Activated naive CD4-positive, alpha-beta T cell treated with anti-CD3 and anti-CD28 coated beads for 36 hours (primary cell): ENCODE results near the gene UGT1A6. TPM values are rescaled to one million over a fixed set of nuclear protein-coding genes. Genes with fewer than 3 reads are reported as not detected.
"Not testable (repeated sequence)": the region's sequence is repeated elsewhere in the genome, so short reads cannot be mapped to it uniquely, and the experiment has no call there.

Experiments used
- CTCF ChIA-PET: fragments of 350-600 bp; sonication (Branson Sonifier 250); formaldehyde crosslinking; loops from one replicate; lab custom pipeline; 2021; ENCODE audit warnings: antibody characterized with exemption; lab: Charles Lee
- DNase-seq: peaks from one replicate; pipeline ENCODE4 v3.0.0-alpha.2; 2020
- H3K27ac Mint-ChIP-seq: one replicate; pipeline ENCODE4 v1.8.0; 2021; ENCODE audit warnings: mild to moderate bottlenecking, mixed read lengths
- H3K27me3 Mint-ChIP-seq: one replicate; pipeline ENCODE4 v1.8.0; 2021; ENCODE audit warnings: low read depth, mixed read lengths
- H3K36me3 Mint-ChIP-seq: one replicate; pipeline ENCODE4 v1.8.0; 2021; ENCODE audit warnings: low read depth, mixed read lengths
- H3K4me1 Mint-ChIP-seq: one replicate; pipeline ENCODE4 v1.8.0; 2021; ENCODE audit warnings: low read depth, mixed read lengths
- H3K4me3 Mint-ChIP-seq: one replicate; pipeline ENCODE4 v1.8.0; 2021; ENCODE audit warnings: mild to moderate bottlenecking, moderate library complexity, mixed read lengths
- H3K9me3 Mint-ChIP-seq: one replicate; pipeline ENCODE4 v1.8.0; 2021; ENCODE audit warnings: mixed read lengths
- intact Hi-C: fragments of 100-400 bp; cut with micrococcal nuclease; formaldehyde crosslinking; loops from one replicate; pipeline ENCODE4 v1.15.1; 2023
- total RNA-seq, 2 experiments: library from RNA; stranded (reverse); gene quantifications; one replicate each; pipeline ENCODE4 v1.2.3, GENCODE V29; 2021

UGT1A6 gene
- total RNA-seq, 2 experiments from 2014 or later: not detected

- DNase-seq: no peak
- Mint-ChIP-seq H3K4me3 (no peak overlapping the region), H3K27ac (no peak overlapping the region), H3K9me3 (no peaks in the 10 kb centered on the region), H3K36me3 (no peaks in the 10 kb centered on the region), H3K4me1 (no peaks in the 10 kb centered on the region), H3K27me3 (peaks cover 10% of the 10 kb centered on the region)
- intact Hi-C loops: no loop called here
- CTCF ChIA-PET: no interaction called here
Observed at GRCh38 chr2:233708942-233709341, 16.3 kb downstream of the UGT1A6 start.

GRCh38 chr2:233711312-233712008 is 18.8 kb downstream of the UGT1A6 start:
- Mint-ChIP-seq H3K9me3 (no peaks in the 10 kb centered on the region), H3K36me3 (no peaks in the 10 kb centered on the region), H3K4me3 (no peak overlapping the region), H3K27ac (no peak overlapping the region), H3K4me1 (no peaks in the 10 kb centered on the region), H3K27me3 (peaks cover 11% of the 10 kb centered on the region)
- CTCF ChIA-PET: interaction anchor here (0.8 to 1.4 kb wide), 11 partner anchors 9 to 807 kb away, joined by 3 to 6 read pairs (median 3); no protein-coding TSS in a partner anchor
- DNase-seq: peak; percentile 82
- intact Hi-C loops: loop anchor here (1.0 kb wide), 1 partner anchor 307 kb away; no protein-coding TSS in a partner anchor

- intact Hi-C loops: no loop called here
- no peaks in the 10 kb centered on the region for H3K36me3 Mint-ChIP-seq
- no peaks in the 10 kb centered on the region for H3K4me1 Mint-ChIP-seq
- CTCF ChIA-PET: interaction anchor here (0.7 to 1.3 kb wide), 3 partner anchors 144 to 808 kb away, joined by 3 to 4 read pairs (median 3); no protein-coding TSS in a partner anchor
- H3K9me3 Mint-ChIP-seq: no peaks in the 10 kb centered on the region
- H3K27me3 Mint-ChIP-seq: peaks cover 11% of the 10 kb centered on the region
- H3K27ac Mint-ChIP-seq: no peak within 1 kb of the TSS
- no peak within 1 kb of the TSS for H3K4me3 Mint-ChIP-seq
- no peak for DNase-seq
Observed at GRCh38 chr2:233712611-233713261, 20.0 kb downstream of the UGT1A6 start, which contains the start of gene UGT1A5. UGT1A5 (plus strand) TSS chr2:233712907; CDS start chr2:233712992, 85 bp downstream.

DNA sequence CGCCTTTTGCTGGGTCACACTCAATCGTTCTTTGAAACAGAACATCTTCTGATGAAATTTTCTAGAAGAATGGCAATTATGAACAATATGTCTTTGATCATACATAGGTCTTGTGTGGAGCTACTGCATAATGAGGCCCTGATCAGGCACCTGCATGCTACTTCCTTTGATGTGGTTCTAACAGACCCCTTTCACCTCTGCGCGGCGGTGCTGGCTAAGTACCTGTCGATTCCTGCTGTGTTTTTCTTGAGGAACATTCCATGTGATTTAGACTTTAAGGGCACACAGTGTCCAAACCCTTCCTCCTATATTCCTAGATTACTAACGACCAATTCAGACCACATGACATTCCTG is 20.5 kb downstream of the UGT1A6 start:
- Mint-ChIP-seq H3K4me1 (no peaks in the 10 kb centered on the region), H3K27ac (no peak overlapping the region), H3K36me3 (no peaks in the 10 kb centered on the region), H3K9me3 (no peaks in the 10 kb centered on the region), H3K27me3 (peaks cover 12% of the 10 kb centered on the region), H3K4me3 (no peak overlapping the region)
- intact Hi-C loops: no loop called here
- no peak for DNase-seq
- CTCF ChIA-PET: no interaction called here

DNA sequence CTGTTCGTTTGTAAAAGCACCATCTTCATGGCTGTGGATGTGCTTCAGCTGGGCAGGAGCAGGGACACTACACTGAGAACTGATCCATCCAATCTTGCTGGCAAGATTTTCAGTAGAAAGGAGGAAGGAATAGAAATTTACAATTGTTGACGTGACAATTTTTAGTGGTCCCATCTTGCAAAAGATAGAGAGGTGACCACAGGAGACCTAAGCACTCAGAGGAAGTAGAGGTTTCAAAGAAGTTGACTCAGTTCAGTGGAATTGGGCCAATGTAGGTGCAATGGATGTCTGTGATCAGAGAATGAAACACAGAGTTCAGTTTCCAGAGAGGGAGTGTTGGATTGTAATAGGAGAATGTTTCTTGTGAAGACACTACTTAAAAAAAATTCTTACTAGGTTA is 21.4 kb downstream of the UGT1A6 start:
- H3K9me3 Mint-ChIP-seq: no peaks in the 10 kb centered on the region
- no peak overlapping the region for H3K4me3 Mint-ChIP-seq
- H3K36me3 Mint-ChIP-seq: no peaks in the 10 kb centered on the region
- no peak overlapping the region for H3K27ac Mint-ChIP-seq
- peaks cover 15% of the 10 kb centered on the region for H3K27me3 Mint-ChIP-seq
- no peak for DNase-seq
- intact Hi-C loops: no loop called here
- no peaks in the 10 kb centered on the region for H3K4me1 Mint-ChIP-seq
- CTCF ChIA-PET: no interaction called here

DNA sequence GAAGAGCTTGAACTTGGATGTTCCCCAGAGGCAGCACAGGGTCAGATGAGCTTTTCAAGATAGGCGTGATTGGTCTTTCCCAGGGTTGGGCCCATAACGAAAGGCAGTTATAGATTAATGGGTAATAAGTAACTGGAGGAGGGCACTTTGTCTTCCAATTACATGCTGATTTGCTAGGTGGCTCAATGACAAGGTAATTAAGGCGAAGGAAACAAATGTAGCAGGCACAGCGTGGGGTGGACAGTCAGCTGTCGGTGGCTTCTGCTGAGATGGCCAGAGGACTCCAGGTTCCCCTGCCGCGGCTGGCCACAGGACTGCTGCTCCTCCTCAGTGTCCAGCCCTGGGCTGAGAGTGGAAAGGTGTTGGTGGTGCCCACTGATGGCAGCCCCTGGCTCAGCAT is 25.9 kb downstream of the UGT1A6 start, which contains the start of gene UGT1A4:
Gene UGT1A4 (plus strand): TSS at position 185 of the 400 bp plus-strand sequence. CDS start 85 bp downstream, at position 270.
- intact Hi-C loops: no loop called here
- Mint-ChIP-seq H3K27me3 (peaks cover 15% of the 10 kb centered on the region), H3K4me3 (no peak within 1 kb of the TSS), H3K4me1 (no peaks in the 10 kb centered on the region), H3K9me3 (no peaks in the 10 kb centered on the region), H3K36me3 (no peaks in the 10 kb centered on the region), H3K27ac (no peak within 1 kb of the TSS)
- CTCF ChIA-PET: no interaction called here
- no peak for DNase-seq

DNA sequence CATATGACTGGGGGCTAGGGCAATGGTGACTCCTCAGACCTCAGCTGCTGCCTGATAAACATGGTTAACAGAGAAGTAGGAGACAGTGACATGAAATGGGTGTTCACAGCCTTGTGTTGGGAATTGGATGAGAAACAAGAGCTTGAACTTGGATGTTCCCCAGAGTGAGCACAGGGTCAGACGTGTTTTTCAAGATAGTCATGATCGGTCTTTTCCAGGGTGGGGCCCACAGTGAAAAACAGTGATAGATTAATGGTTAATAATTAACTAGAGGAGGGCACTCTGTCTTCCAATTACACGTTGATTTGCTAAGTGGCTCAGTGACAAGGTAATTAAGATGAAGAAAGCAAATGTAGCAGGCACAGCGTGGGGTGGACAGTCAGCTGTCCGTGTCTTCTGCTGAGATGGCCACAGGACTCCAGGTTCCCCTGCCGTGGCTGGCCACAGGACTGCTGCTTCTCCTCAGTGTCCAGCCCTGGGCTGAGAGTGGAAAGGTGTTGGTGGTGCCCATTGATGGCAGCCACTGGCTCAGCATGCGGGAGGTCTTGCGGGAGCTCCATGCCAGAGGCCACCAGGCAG is 36.1 kb downstream of the UGT1A6 start, which contains the start of gene UGT1A3:
Gene UGT1A3 (plus strand): TSS at position 320 of the 579 bp plus-strand sequence. CDS start 85 bp downstream, at position 405.
- H3K36me3 Mint-ChIP-seq: no peaks in the 10 kb centered on the region
- H3K4me3 Mint-ChIP-seq: no peak within 1 kb of the TSS
- no peak for DNase-seq
- no peaks in the 10 kb centered on the region for H3K4me1 Mint-ChIP-seq
- CTCF ChIA-PET: no interaction called here
- intact Hi-C loops: no loop called here
- H3K27ac Mint-ChIP-seq: no peak within 1 kb of the TSS
- peaks cover 6% of the 10 kb centered on the region for H3K27me3 Mint-ChIP-seq
- no peaks in the 10 kb centered on the region for H3K9me3 Mint-ChIP-seq

- CTCF ChIA-PET, H3K27ac Mint-ChIP-seq, H3K4me1 Mint-ChIP-seq, intact Hi-C loops, H3K36me3 Mint-ChIP-seq, H3K4me3 Mint-ChIP-seq, DNase-seq, H3K9me3 Mint-ChIP-seq: not testable (repeated sequence)
- peaks cover 10% of the 10 kb centered on the region for H3K27me3 Mint-ChIP-seq
Observed at GRCh38 chr2:233736868-233737653, 44.4 kb downstream of the UGT1A6 start.

DNA sequence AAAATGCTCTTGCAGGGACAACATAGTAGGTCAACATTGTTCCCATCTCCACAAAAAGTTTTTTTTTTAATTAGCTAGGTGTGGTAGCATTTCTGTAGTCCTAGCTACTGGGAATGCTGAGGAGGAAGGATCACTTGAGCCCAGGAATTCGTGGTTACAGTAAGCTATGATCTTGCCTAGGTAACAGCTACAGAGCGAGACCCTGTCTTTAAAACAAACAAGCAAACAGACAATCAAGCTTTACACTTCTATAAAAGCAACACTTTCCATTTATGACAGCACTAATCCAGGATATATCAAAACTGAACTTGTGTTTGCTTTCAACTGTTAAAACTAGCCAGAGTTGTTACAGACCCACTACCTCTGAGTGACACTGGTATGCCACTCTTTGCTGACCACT is 48.2 kb downstream of the UGT1A6 start:
- no peak overlapping the region for H3K27ac Mint-ChIP-seq
- no peak for DNase-seq
- no peak overlapping the region for H3K4me3 Mint-ChIP-seq
- intact Hi-C loops: no loop called here
- H3K27me3 Mint-ChIP-seq: peaks cover 8% of the 10 kb centered on the region
- H3K36me3 Mint-ChIP-seq: no peaks in the 10 kb centered on the region
- CTCF ChIA-PET: interaction anchor here (0.7 kb wide), 1 partner anchor 783 kb away, joined by 3 read pairs; no protein-coding TSS in a partner anchor
- no peaks in the 10 kb centered on the region for H3K9me3 Mint-ChIP-seq
- H3K4me1 Mint-ChIP-seq: no peaks in the 10 kb centered on the region

GRCh38 chr2:233743464-233744259 is 51.0 kb downstream of the UGT1A6 start:
- Mint-ChIP-seq H3K4me3 (no peak overlapping the region), H3K4me1 (no peaks in the 10 kb centered on the region), H3K9me3 (no peaks in the 10 kb centered on the region), H3K36me3 (no peaks in the 10 kb centered on the region), H3K27me3 (peaks cover 7% of the 10 kb centered on the region), H3K27ac (no peak overlapping the region)
- intact Hi-C loops: no loop called here
- CTCF ChIA-PET: no interaction called here
- DNase-seq: no peak

DNA sequence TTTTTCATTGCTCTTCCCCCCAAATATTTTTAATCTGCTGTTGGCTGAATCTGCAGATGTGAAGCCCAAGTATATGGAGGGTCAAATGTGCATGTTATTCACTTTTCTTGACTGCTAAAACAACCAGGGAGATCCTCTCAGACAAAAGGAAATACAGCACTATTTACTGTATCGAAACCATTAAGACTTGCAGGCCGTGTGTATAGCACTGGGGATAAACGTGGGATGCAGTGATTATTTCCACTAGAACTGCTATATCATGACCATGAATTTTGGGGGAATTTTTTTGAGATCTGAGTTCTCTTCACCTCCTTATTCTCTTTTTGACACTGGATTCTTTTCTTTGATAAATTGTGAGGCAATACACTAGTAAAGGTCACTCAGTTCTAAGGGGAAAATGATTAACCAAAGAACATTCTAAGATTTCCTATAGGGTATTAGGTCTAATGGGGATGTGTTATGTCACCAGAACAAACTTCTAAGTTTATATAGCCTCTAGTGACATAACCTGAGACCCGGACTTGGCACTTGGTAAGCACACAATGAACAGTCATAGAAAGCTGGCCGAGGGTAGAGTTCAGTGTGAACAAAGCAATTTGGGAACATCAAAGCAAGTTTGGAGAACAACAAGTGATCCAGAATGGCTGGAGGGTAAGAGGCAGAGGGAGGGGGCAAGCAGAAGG is 52.5 kb downstream of the UGT1A6 start:
- H3K4me3 Mint-ChIP-seq: no peak overlapping the region
- peaks cover 7% of the 10 kb centered on the region for H3K27me3 Mint-ChIP-seq
- H3K27ac Mint-ChIP-seq: no peak overlapping the region
- intact Hi-C loops: no loop called here
- no peaks in the 10 kb centered on the region for H3K4me1 Mint-ChIP-seq
- H3K36me3 Mint-ChIP-seq: no peaks in the 10 kb centered on the region
- peaks cover 1% of the 10 kb centered on the region for H3K9me3 Mint-ChIP-seq
- no peak for DNase-seq
- CTCF ChIA-PET: no interaction called here
